Naive thymus-derived CD8-positive, alpha-beta T cell (primary cell): Measurements from ENCODE around the gene ASZ1. TPM values are rescaled to one million over a fixed set of nuclear protein-coding genes. Genes with fewer than 3 reads are reported as not detected.

ENCODE experiments used
- ATAC-seq, 2 donors: fragments of 150-1000 bp; cut with Tn5 transposase in 1 of 2; sonication (Bioruptor Pico), chemical (Tn5 transposase) in 1 of 2; 1 replicate in 1 of 2; 2 replicates in 1 of 2; pipeline ENCODE4 v1.10.0; 2021; ENCODE audit warnings: mild to moderate bottlenecking in 2 of 2, moderate library complexity in 2 of 2
- POLR2A ChIA-PET: fragments of 350-600 bp; sonication (Branson Sonifier 250); formaldehyde crosslinking; loops from one replicate; lab custom pipeline; 2021; ENCODE audit warnings: antibody characterized with exemption; lab: Charles Lee
- DNase-seq, 10 donors: peaks; one replicate each; pipeline versions ENCODE4 v3.0.0 to v3.0.0-alpha.2; 2020 to 2022
- H3K27ac Mint-ChIP-seq, 10 donors: one replicate each; pipeline ENCODE4 v1.8.0; 2020 to 2022; ENCODE audit warnings: mild to moderate bottlenecking in 10 of 10, mixed read lengths in 10 of 10, moderate library complexity in 4 of 10, inconsistent platforms in 1 of 10
- H3K27me3 Mint-ChIP-seq, 5 donors: one replicate each; pipeline ENCODE4 v1.8.0; 2021 to 2022; ENCODE audit warnings: mixed read lengths in 5 of 5
- H3K36me3 Mint-ChIP-seq, 3 donors: one replicate each; pipeline ENCODE4 v1.8.0; 2020 to 2022; ENCODE audit warnings: mixed read lengths in 3 of 3, mild to moderate bottlenecking in 2 of 3, inconsistent platforms in 1 of 3
- H3K4me1 Mint-ChIP-seq, 4 donors: one replicate each; pipeline ENCODE4 v1.8.0; 2021 to 2022; ENCODE audit warnings: mixed read lengths in 4 of 4
- H3K4me3 Mint-ChIP-seq, 10 donors: one replicate each; pipeline ENCODE4 v1.8.0; 2020 to 2022; ENCODE audit warnings: mild to moderate bottlenecking in 10 of 10, mixed read lengths in 10 of 10, moderate library complexity in 6 of 10, inconsistent platforms in 1 of 10
- H3K9me3 Mint-ChIP-seq, 9 donors: one replicate each; pipeline ENCODE4 v1.8.0; 2020 to 2022; ENCODE audit warnings: mixed read lengths in 9 of 9, mild to moderate bottlenecking in 3 of 9, inconsistent platforms in 1 of 9, moderate library complexity in 1 of 9
- polyA plus RNA-seq, 3 donors: library from polyadenylated mRNA; unstranded; fragments of 300-500 nt; fragmentation: Illumina TruSeq; gene quantifications; one replicate each; pipeline ENCODE4 v1.2.3, GENCODE V29; 2021
- total RNA-seq, 8 experiments: library from RNA in 2 of 8; stranded (reverse) in 2 of 8; gene quantifications; one replicate each; pipeline ENCODE4 v1.2.3 and lab custom pipeline; 2021 to 2026

The ASZ1 gene
- total and polyA plus RNA-seq, 5 experiments from 2014 or later = not detected

DNA sequence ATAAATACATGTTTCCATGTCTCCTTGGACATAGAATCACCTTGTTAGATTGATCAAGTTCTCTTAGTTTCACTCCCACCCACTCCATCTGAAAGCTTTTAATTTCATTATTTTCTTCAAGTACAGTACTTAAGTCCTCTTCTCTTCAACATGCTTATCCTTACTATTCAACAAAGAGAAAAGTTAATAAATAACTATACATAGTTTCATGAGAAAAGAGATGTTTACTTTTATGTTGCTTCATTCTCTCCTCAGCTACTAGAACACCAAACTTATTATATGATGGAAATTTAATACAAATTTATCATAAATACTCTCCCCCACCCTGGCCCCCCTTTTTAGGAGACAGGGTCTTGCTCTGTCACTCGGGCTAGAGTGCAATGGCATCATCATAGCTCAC lies 33.5 kb downstream of the ASZ1 start:
- no peak for DNase-seq
- Mint-ChIP-seq H3K4me3 (no peak overlapping the region), H3K9me3 (peaks cover 0 to 28% (median 12%) of the 10 kb centered on the region in 9 donors), H3K4me1 (no peaks in the 10 kb centered on the region), H3K36me3 (peaks cover 0 to 8% (median 0%) of the 10 kb centered on the region in 3 donors), H3K27ac (peak overlapping the region in 1 of 10 donors; percentile 9), H3K27me3 (peaks cover 0 to 3% (median 0%) of the 10 kb centered on the region in 5 donors)
- POLR2A ChIA-PET = no interaction called here
- no peak for ATAC-seq

DNA sequence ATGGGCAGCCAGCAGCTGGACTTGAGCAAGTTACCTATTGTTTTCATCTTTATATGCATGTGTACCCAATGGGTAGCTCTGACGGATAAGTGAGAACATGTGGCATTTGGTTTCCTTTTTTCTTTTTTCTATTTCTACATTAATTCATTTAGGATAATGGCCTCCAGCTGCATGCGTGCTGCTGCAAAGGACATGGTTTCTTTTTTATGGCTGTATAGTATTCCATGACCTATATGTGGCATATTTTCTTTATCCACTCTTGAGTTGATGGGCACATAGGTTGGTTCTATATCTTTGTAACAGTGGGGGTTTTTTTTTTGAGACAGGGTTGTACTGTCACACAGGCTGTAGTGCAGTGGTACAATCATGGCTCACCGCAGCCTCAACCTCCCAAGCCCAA lies 37.4 kb downstream of the ASZ1 start:
- H3K9me3 Mint-ChIP-seq = peaks cover 0 to 40% (median 18%) of the 10 kb centered on the region in 9 donors
- H3K4me1 Mint-ChIP-seq = no peaks in the 10 kb centered on the region
- ATAC-seq = no peak
- no peak overlapping the region for H3K27ac Mint-ChIP-seq
- H3K4me3 Mint-ChIP-seq = no peak overlapping the region
- peaks cover 0 to 4% (median 0%) of the 10 kb centered on the region in 5 donors for H3K27me3 Mint-ChIP-seq
- POLR2A ChIA-PET = no interaction called here
- no peak for DNase-seq
- H3K36me3 Mint-ChIP-seq = peaks cover 0 to 13% (median 0%) of the 10 kb centered on the region in 3 donors

DNA sequence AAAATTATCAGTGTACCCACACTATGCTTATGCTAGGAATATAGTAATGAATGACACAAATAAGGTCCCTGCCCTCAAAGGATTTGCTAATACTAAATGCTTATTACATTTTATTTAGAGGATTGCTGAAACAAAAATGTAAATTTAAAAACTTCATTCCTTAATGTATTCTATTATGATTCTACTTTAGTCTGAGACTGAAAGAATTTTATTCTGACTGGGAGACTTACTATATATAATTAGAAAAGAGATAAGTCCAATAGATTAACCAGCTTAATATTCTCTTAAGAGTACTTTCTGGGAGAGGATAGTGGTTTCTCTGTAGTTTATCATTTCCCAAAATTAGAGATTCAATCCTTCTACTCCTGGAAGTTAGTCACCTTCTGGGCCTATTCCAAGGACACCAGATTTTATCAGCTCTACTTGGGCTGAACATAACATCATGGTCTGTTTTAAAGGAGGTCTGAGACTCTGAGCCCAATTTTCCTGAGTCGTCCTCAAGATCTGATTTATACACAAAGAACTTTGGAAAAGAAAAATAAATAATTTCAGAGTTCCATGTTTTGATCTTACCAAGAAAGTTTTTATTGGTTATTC lies 41.1 kb downstream of the ASZ1 start:
- ATAC-seq (no peak), DNase-seq (no peak)
- Mint-ChIP-seq H3K36me3 (peaks cover 0 to 13% (median 0%) of the 10 kb centered on the region in 3 donors), H3K4me3 (no peak overlapping the region), H3K9me3 (peaks cover 0 to 33% (median 18%) of the 10 kb centered on the region in 9 donors), H3K27ac (no peak overlapping the region), H3K27me3 (peaks cover 0 to 4% (median 0%) of the 10 kb centered on the region in 5 donors), H3K4me1 (no peaks in the 10 kb centered on the region)
- POLR2A ChIA-PET = no interaction called here

DNA sequence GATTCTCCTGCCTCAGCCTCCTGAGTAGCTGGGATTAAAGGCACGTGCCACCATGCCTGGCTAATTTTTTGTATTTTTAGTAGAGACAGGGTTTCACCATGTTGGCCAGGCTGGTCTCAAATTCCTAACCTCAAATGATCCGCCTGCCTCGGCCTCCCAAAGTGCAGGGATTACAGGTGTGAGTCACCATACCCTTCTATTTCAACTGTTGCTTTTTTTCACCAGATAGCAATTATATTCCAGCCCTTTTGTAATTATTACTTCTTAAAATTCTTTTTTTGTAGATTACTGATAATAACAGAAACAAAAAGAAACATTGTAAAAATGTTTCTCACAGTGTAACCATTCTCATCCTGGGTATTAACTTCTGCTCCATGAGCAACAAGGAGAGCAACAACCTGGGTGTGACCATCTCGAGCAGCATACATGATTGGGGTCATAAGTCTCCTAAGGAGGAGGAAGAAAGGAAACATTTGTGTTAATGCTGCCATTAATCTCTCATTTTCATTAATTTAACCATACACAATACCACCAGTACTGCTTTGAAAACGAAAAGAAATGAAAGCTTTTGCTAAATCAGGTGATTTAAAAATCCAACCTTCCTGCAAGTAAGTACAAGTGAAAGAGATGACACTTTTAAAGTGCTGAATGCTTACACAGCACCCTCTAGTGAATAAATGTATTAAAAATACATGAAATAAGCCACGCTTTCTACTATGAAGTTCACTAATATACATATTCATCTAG lies 41.8 kb downstream of the ASZ1 start:
- DNase-seq (no peak), ATAC-seq (no peak)
- POLR2A ChIA-PET = no interaction called here
- Mint-ChIP-seq H3K27ac (no peak overlapping the region), H3K36me3 (peaks cover 0 to 13% (median 0%) of the 10 kb centered on the region in 3 donors), H3K27me3 (peaks cover 0 to 4% (median 0%) of the 10 kb centered on the region in 5 donors), H3K4me3 (no peak overlapping the region), H3K4me1 (no peaks in the 10 kb centered on the region), H3K9me3 (peaks cover 0 to 28% (median 15%) of the 10 kb centered on the region in 9 donors)

DNA sequence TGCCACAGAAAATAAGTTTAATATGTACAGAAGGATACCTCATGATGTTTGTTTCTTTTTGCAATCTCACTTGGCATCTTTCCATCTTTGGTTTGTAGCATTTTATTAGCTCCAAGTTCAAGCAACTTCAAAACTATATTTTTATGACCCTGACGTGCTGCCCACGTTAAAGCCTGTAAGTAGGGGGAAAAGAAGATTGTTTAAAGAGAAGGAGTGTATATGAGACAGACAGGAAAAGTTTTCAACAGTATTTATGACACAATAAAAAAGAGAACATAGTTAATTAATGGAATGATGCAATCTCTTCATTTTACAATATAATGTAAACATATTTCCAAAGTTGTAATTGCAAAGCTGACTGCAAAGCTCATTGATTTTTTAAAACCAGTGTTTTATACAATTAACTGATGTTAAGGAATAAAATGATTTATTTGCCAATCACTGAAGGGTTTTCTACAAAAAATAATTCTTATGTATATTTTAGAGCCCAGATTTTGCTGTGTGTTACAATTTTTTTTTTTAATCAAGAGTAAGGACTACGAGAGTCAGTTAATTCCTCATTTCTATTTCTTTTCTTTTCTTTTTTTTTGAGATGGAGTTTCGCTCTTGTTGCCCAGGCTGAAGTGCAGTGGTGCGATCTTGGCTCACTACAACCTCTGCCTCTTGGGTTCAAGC lies 42.5 kb downstream of the ASZ1 start:
- Mint-ChIP-seq H3K27me3 (peaks cover 0 to 4% (median 0%) of the 10 kb centered on the region in 5 donors), H3K4me3 (no peak overlapping the region), H3K9me3 (peaks cover 0 to 22% (median 15%) of the 10 kb centered on the region in 9 donors), H3K27ac (no peak overlapping the region), H3K36me3 (peaks cover 0 to 13% (median 0%) of the 10 kb centered on the region in 3 donors), H3K4me1 (no peaks in the 10 kb centered on the region)
- DNase-seq (no peak), ATAC-seq (no peak)
- POLR2A ChIA-PET = no interaction called here

DNA sequence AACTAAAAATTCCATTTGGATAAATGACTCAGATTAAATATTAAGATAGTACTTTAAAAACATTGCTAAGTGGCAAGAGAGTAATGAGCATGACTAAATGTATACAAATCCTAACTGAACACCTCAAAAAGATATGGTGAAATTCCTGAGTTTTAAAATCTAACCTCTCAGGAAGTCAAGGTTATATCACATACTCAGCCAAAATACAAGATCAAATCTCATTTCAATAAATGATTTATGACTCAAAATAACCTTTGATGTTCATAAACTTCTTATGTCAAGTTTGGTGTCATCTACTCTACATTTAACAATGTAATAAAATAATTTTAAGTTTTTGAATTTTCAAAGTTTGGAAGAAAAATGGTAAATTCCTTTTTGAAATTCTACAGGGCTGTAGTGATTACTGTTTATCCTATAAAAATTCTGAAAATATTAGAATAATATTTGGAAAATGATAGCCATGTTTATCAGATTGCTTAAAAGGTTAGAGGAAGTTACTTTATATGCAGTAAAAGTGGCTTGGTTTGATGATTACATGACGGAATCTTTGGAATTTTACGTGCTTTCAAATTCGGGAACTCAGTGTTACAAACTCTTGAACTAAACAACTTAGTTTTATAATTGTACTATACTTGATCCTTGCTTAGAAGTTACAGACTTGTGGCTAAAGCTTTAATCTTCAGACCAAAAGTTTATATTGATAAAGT lies 43.7 kb downstream of the ASZ1 start:
- Mint-ChIP-seq H3K27me3 (peaks cover 0 to 4% (median 0%) of the 10 kb centered on the region in 5 donors), H3K4me1 (no peaks in the 10 kb centered on the region), H3K4me3 (no peak overlapping the region), H3K27ac (no peak overlapping the region), H3K36me3 (peaks cover 0 to 4% (median 0%) of the 10 kb centered on the region in 3 donors), H3K9me3 (peaks cover 0 to 18% (median 8%) of the 10 kb centered on the region in 9 donors)
- ATAC-seq (no peak), DNase-seq (no peak)
- POLR2A ChIA-PET = no interaction called here

DNA sequence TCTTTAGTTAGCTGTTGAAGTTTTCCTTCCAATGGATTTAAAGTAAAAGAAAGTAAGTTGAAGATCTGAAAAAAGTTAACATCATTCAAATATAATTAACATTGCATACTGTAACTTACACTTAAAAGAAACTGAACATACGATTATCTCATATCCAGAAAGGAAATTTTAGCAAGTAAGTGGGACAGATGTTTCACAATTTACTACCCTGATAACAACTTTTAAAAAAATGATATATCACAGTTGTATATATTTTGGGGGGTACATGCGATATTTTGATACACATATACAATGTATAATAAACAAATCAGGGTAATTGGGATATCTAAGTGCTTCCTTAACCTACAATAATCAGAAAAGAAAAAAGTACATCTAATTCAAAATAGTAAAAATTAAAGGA lies 44.2 kb downstream of the ASZ1 start:
- Mint-ChIP-seq H3K27ac (no peak overlapping the region), H3K27me3 (peaks cover 0 to 4% (median 0%) of the 10 kb centered on the region in 5 donors), H3K4me3 (no peak overlapping the region), H3K36me3 (no peaks in the 10 kb centered on the region), H3K9me3 (peaks cover 0 to 12% (median 3%) of the 10 kb centered on the region in 9 donors), H3K4me1 (no peaks in the 10 kb centered on the region)
- POLR2A ChIA-PET = no interaction called here
- ATAC-seq (no peak), DNase-seq (no peak)

DNA sequence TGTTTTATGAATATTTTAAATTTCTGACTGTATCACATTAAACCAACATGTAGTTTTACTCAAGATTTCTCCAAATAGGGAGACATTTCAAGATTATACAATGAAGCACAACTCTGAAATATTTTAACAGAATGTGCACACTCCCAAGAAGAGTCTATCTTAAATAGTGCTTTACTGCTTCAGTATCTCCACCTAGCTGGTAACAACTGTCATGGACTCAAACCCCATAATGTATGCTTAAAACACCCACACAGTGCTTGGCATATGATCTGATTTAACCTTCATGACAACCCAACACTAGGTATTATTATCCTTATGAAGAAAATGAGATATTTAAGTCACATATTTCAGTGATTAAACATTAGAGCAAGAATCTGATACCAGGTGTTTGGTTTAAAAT lies 45.9 kb downstream of the ASZ1 start:
- H3K4me1 Mint-ChIP-seq = no peaks in the 10 kb centered on the region
- no peak for ATAC-seq

DNA sequence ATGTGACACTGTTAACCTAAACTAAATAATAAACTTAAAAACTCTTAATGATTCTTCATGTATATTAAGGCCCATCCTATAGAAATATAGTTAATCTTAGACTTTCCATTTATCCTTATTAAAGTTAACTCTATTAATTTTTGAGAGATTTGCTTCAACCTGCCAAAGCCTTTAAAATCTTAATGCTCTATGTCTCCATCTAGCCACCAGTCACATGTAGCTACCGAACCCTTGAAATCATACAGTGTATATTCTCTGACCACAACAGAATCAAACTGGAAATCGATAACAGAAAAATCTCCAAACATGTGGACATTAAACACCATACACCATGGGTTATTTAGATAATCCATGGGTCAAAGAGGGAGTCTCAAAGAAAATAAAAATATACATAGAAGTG lies 51.9 kb downstream of the ASZ1 start:
- no peak overlapping the region for H3K4me3 Mint-ChIP-seq
- no peak for ATAC-seq
- no peaks in the 10 kb centered on the region for H3K4me1 Mint-ChIP-seq
- H3K9me3 Mint-ChIP-seq = peaks cover 0 to 8% (median 3%) of the 10 kb centered on the region in 9 donors
- no peaks in the 10 kb centered on the region for H3K36me3 Mint-ChIP-seq
- no peak overlapping the region for H3K27ac Mint-ChIP-seq
- DNase-seq = no peak
- H3K27me3 Mint-ChIP-seq = no peaks in the 10 kb centered on the region
- POLR2A ChIA-PET = no interaction called here

More for the DNA sequence above, 45.9 kb downstream of the ASZ1 start:
- H3K27ac Mint-ChIP-seq = no peak overlapping the region
- peaks cover 0 to 8% (median 3%) of the 10 kb centered on the region in 9 donors for H3K9me3 Mint-ChIP-seq
- no peaks in the 10 kb centered on the region for H3K36me3 Mint-ChIP-seq
- H3K27me3 Mint-ChIP-seq = no peaks in the 10 kb centered on the region
- POLR2A ChIA-PET = no interaction called here
- DNase-seq = no peak
- H3K4me3 Mint-ChIP-seq = no peak overlapping the region

DNA sequence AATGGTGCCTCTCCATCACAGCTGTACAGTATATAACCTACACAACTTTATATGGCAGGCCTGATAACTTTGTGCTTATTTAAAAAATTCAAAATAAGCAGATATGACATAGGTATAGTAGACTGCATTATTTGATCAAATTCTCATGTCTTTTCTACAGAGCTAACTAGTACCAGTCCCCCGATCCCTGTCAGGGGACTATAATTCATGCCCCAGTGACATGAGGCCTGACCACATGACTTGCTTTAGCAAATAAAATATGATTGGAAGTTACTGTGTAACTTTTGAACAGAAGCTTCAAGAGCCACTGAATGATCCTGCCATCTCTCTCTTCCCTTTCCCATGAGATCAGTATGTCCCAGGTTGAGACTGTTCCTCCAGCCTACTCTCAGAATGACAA lies 55.2 kb downstream of the ASZ1 start:
- no peaks in the 10 kb centered on the region for H3K36me3 Mint-ChIP-seq
- POLR2A ChIA-PET = no interaction called here

DNA sequence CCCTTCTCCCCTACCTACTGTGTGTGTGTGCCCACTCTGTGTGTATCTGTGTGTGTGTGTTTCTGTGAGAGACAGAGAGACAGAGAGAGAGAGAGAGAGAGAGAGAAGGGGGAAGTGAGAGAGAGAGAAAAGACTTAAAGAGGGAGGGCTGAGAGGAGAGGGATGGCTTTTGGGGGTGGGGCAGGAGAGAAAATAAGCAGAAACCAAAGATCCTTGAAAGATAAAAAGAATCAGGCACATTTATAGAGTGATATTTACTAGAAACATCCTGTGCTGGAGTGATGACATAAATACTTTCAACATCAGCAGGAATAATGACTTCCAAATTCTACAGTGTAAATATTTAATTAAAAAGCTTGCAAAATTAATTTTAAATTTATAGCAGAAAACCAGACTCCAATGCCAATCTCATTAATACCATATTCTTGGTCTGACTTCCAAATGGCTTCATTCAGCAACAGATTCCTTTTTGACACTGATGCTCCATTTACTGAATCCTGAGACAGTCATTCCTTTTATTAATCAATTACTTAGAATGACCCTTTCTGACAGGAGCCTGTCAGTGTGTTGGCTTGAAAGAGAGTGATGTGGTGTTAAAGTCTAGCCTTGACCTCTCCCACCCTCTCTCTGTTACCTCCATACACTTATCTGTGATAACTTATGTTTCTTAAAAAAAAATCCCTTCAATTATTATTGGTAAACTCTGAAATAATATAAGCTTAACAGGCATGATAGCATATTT lies 62.8 kb downstream of the ASZ1 start:
- Mint-ChIP-seq H3K27ac (no peak overlapping the region), H3K27me3 (peaks cover 0 to 11% (median 3%) of the 10 kb centered on the region in 5 donors), H3K36me3 (no peaks in the 10 kb centered on the region), H3K4me1 (no peaks in the 10 kb centered on the region), H3K4me3 (no peak overlapping the region), H3K9me3 (no peaks in the 10 kb centered on the region)
- DNase-seq (no peak), ATAC-seq (no peak)
- POLR2A ChIA-PET = no interaction called here

More for the DNA sequence above, 55.2 kb downstream of the ASZ1 start:
- Mint-ChIP-seq H3K27me3 (no peaks in the 10 kb centered on the region), H3K27ac (no peak overlapping the region), H3K4me3 (no peak overlapping the region), H3K4me1 (no peaks in the 10 kb centered on the region), H3K9me3 (peaks cover 0 to 8% (median 0%) of the 10 kb centered on the region in 9 donors)
- ATAC-seq = no peak
- no peak for DNase-seq

DNA sequence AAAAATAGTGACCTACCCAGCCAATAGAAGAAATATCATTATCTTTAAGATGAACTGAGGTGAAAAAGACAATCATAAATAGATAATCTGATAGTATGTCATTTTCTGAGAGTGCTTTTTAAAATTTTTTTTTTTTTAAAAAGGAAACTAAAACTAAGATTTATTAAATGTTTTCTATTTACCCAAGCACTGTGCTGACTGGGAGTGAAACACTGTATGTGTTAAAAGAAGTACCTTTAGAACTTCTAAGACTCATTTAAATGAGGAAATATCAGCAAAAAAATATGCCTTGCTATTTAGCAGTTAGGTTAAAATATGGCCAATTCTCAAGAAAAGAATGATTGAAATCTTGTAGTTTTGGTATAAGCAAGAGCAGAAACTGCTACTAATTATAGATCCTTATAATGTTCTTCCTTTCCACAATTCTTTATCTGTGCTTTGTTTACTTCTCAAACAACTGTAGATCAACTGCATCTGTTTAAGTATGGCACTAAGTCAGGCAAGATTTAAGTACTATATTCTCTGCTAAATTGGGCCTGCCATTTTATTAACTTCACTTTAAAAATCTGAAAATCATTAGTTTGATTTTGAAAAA lies 64.9 kb downstream of the ASZ1 start:
- H3K27ac Mint-ChIP-seq = no peak overlapping the region
- H3K27me3 Mint-ChIP-seq = peaks cover 0 to 13% (median 3%) of the 10 kb centered on the region in 5 donors
- no peak for ATAC-seq
- no peak overlapping the region for H3K4me3 Mint-ChIP-seq
- no peaks in the 10 kb centered on the region for H3K9me3 Mint-ChIP-seq
- no peaks in the 10 kb centered on the region for H3K36me3 Mint-ChIP-seq
- DNase-seq = no peak
- POLR2A ChIA-PET = no interaction called here
- H3K4me1 Mint-ChIP-seq = no peaks in the 10 kb centered on the region
